ENCODE measurements around the gene CA5A. TPM values are rescaled to one million over a fixed set of nuclear protein-coding genes. Genes with fewer than 3 reads are reported as not detected.

Gene CA5A
- total and polyA plus RNA-seq, 11 donors: 0.08 to 0.44 (median 0.25) TPM; not detected in 8

- Histone ChIP-seq H3K9me3 (peaks cover 0 to under 1% (median 0%) of the 10 kb centered on the region in 12 donors), H3K4me3 (no peak overlapping the region), H3K4me1 (peaks cover 0 to 11% (median 0%) of the 10 kb centered on the region in 12 donors), H3K27me3 (no peaks in the 10 kb centered on the region), H3K27ac (no peak overlapping the region), H3K36me3 (peaks cover 0 to 33% (median 15%) of the 10 kb centered on the region in 9 donors)
- intact Hi-C loops (cut with DNase I): no loop called here
- ATAC-seq (no peak), DNase-seq (no peak)
- whole genome bisulfite sequencing, 4 donors: 89 to 97% (median 93%) methylated on average over 5 of the region's 5 CpGs
- no peak for TF ChIP-seq POLR2A (IDR thresholded peaks at IDR 0.05)
- TF ChIP-seq, protein P1, sequence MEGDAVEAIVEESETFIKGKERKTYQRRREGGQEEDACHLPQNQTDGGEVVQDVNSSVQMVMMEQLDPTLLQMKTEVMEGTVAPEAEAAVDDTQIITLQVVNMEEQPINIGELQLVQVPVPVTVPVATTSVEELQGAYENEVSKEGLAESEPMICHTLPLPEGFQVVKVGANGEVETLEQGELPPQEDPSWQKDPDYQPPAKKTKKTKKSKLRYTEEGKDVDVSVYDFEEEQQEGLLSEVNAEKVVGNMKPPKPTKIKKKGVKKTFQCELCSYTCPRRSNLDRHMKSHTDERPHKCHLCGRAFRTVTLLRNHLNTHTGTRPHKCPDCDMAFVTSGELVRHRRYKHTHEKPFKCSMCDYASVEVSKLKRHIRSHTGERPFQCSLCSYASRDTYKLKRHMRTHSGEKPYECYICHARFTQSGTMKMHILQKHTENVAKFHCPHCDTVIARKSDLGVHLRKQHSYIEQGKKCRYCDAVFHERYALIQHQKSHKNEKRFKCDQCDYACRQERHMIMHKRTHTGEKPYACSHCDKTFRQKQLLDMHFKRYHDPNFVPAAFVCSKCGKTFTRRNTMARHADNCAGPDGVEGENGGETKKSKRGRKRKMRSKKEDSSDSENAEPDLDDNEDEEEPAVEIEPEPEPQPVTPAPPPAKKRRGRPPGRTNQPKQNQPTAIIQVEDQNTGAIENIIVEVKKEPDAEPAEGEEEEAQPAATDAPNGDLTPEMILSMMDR (IDR thresholded peaks at IDR 0.05): no peak
Observed at GRCh38 chr16:87978127-87978526, 41.8 kb upstream of the CA5A start.

DNA sequence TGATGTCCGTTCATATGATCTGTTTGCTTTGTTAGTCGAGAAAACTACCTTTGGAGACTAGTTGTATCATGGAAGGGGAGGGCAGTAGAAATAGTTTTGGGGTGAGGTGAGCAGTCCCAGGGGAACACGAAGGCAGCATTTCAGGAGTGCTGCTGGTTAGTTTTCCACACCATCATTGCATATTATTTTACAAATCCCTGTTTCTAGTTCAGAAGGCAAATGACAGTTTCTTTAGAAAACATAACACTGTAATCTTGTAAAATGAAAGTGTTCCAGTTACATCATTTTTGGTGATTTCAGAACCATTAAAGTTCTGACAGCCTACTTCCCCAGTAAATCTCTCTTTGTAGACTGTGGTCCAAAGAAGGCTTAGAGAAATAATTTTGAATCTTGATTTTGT lies 40.3 kb upstream of the CA5A start:
- 79 to 88% (median 87%) methylated on average over 3 of the region's 3 CpGs for WGBS, 4 donors
- DNase-seq: no peak
- Histone ChIP-seq H3K4me3 (no peak overlapping the region), H3K36me3 (peaks cover 0 to 27% (median 11%) of the 10 kb centered on the region in 9 donors), H3K27me3 (no peaks in the 10 kb centered on the region), H3K27ac (no peak overlapping the region), H3K9me3 (peaks cover 0 to 15% (median 5%) of the 10 kb centered on the region in 12 donors), H3K4me1 (peaks cover 0 to 10% (median 0%) of the 10 kb centered on the region in 12 donors)
- TF ChIP-seq, protein P1 (IDR thresholded peaks at IDR 0.05): no peak
- TF ChIP-seq POLR2A (IDR thresholded peaks at IDR 0.05): no peak
- ATAC-seq: no peak
- intact Hi-C loops (cut with DNase I): no loop called here

DNA sequence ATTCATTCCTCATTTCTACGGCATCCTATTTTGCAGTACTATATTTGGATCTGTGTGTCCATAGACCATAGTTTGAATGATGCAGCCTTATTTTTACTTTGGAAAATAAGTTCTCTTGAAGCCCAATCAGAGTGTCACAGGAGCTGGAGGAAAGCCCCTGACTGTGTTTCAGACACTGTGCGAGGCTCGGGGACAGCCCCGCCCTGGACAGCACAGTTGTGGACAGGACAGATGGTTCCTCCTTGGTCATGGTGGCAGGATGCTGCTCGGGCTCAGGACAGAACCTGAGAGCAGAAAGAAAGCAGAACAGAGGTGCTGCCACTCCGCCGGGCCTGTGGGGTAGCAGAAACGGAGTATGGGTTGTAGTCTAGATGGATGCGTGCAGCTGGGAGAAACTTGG lies 37.8 kb upstream of the CA5A start:
- no peak overlapping the region for H3K27ac ChIP-seq
- no peak overlapping the region for H3K4me3 ChIP-seq
- peaks cover 0 to 22% (median 8%) of the 10 kb centered on the region in 12 donors for H3K9me3 ChIP-seq
- peaks cover 0 to 18% (median 3%) of the 10 kb centered on the region in 9 donors for H3K36me3 ChIP-seq
- peaks cover 0 to 2% (median 0%) of the 10 kb centered on the region in 12 donors for H3K4me1 ChIP-seq
- 84 to 95% (median 91%) methylated on average over 9 of the region's 9 CpGs for WGBS, 4 donors
- ATAC-seq: no peak
- no peak for DNase-seq
- H3K27me3 ChIP-seq: no peaks in the 10 kb centered on the region
- TF ChIP-seq, protein P1 (IDR thresholded peaks at IDR 0.05): no peak
- no peak for TF ChIP-seq POLR2A (IDR thresholded peaks at IDR 0.05)
- intact Hi-C loops (cut with DNase I): no loop called here

GRCh38 chr16:87973717-87974116 lies 37.4 kb upstream of the CA5A start:
- Histone ChIP-seq H3K9me3 (peaks cover 0 to 22% (median 8%) of the 10 kb centered on the region in 12 donors), H3K27me3 (no peaks in the 10 kb centered on the region), H3K4me3 (no peak overlapping the region), H3K4me1 (peaks cover 0 to 2% (median 0%) of the 10 kb centered on the region in 12 donors), H3K36me3 (peaks cover 0 to 14% (median 3%) of the 10 kb centered on the region in 9 donors), H3K27ac (no peak overlapping the region)
- ATAC-seq (no peak), DNase-seq (no peak)
- WGBS, 4 donors: 73 to 83% (median 81%) methylated on average over 3 of the region's 3 CpGs
- no peak for TF ChIP-seq POLR2A (IDR thresholded peaks at IDR 0.05)
- TF ChIP-seq, protein P1 (IDR thresholded peaks at IDR 0.05): no peak
- intact Hi-C loops (cut with DNase I): no loop called here

Data from heart left ventricle (tissue), 16 donors.